HG03064 (cell line): ENCODE data around the gene FLVCR1.
"Not testable (repeated sequence)": the region's sequence is repeated elsewhere in the genome, so short reads cannot be mapped to it uniquely, and the experiment has no call there.

Experiments used
- ATAC-seq: cut with Tn5 transposase; IDR thresholded peaks from one replicate; pipeline ENCODE4 v1.9.1; 2021; ENCODE audit warnings: low read depth; ENCODE audit not compliant: unreplicated experiment

Gene FLVCR1

GRCh38 chr1:212914110-212914509 is 56.0 kb downstream of the FLVCR1 start:
- ATAC-seq, result not testable (repeated sequence)

- ATAC-seq, result no peak
Measured at GRCh38 chr1:212914789-212915188, 56.7 kb downstream of the FLVCR1 start.

GRCh38 chr1:212915245-212916091 is 57.4 kb downstream of the FLVCR1 start:
- no peak for ATAC-seq

- no peak for ATAC-seq
Measured at GRCh38 chr1:212916481-212917133, 58.5 kb downstream of the FLVCR1 start.

- no peak for ATAC-seq
Measured at GRCh38 chr1:212917134-212917485, 59.0 kb downstream of the FLVCR1 start.

GRCh38 chr1:212917858-212918257 is 59.8 kb downstream of the FLVCR1 start:
- no peak for ATAC-seq

GRCh38 chr1:212918824-212919223 is 60.7 kb downstream of the FLVCR1 start:
- no peak for ATAC-seq

GRCh38 chr1:212920246-212920645 is 62.2 kb downstream of the FLVCR1 start:
- no peak for ATAC-seq

- ATAC-seq, result no peak
Measured at GRCh38 chr1:212920896-212921295, 62.8 kb downstream of the FLVCR1 start.

GRCh38 chr1:212922016-212922415 is 63.9 kb downstream of the FLVCR1 start:
- ATAC-seq, result no peak

- no peak for ATAC-seq
Measured at GRCh38 chr1:212926372-212926771, 68.3 kb downstream of the FLVCR1 start.

- no peak for ATAC-seq
Measured at GRCh38 chr1:212928323-212929291, 70.5 kb downstream of the FLVCR1 start.

- no peak for ATAC-seq
Measured at GRCh38 chr1:212930986-212931678, 73.1 kb downstream of the FLVCR1 start.

- no peak for ATAC-seq
Measured at GRCh38 chr1:212933815-212934471, 75.9 kb downstream of the FLVCR1 start.

GRCh38 chr1:212935387-212935981 is 77.4 kb downstream of the FLVCR1 start:
- ATAC-seq, result no peak

GRCh38 chr1:212937034-212937433 is 79.0 kb downstream of the FLVCR1 start:
- no peak for ATAC-seq

GRCh38 chr1:212938846-212939245 is 80.8 kb downstream of the FLVCR1 start:
- ATAC-seq, result no peak

- no peak for ATAC-seq
Measured at GRCh38 chr1:212941452-212941851, 83.4 kb downstream of the FLVCR1 start.

GRCh38 chr1:212942679-212943392 is 84.8 kb downstream of the FLVCR1 start:
- ATAC-seq, result no peak
